Body of pancreas (tissue), 4 donors: ENCODE results near the gene FAM216B. TPM values are rescaled to one million over a fixed set of nuclear protein-coding genes. Genes with fewer than 3 reads are reported as not detected.
A peak's percentile ranks its signal among the peaks of the same experiment; 100 is the strongest.

ENCODE experiments used
- ATAC-seq: fragments of 150-250 bp; one replicate; pipeline ENCODE4 v1.9.1; 2016
- DNase-seq, 4 donors: peaks; one replicate each; pipeline ENCODE4 v3.0.0-alpha.2; 2019
- H3K27ac ChIP-seq, 4 donors: fragments of 200-600 bp; sonication (generic); 1 replicate in 3 of 4; 2 replicates in 1 of 4; pipeline versions ENCODE4 v1.5.1 to v1.6.1; 2016 to 2019; ENCODE audit warnings: mild to moderate bottlenecking in 1 of 4, mixed read lengths in 1 of 4, moderate library complexity in 1 of 4
- H3K27me3 ChIP-seq, 2 donors: fragments of 200-600 bp; sonication (generic); one replicate each; pipeline ENCODE4 v1.6.0; 2016; ENCODE audit warnings: mild to moderate bottlenecking in 1 of 2
- H3K36me3 ChIP-seq, 2 donors: fragments of 200-600 bp; sonication (generic); replicated peaks in 1 of 2; 2 replicates each; pipeline ENCODE4 v1.5.1; 2016; ENCODE audit warnings: low read depth in 2 of 2; ENCODE audit not compliant: insufficient read depth in 1 of 2
- H3K4me1 ChIP-seq: fragments of 200-600 bp; sonication (generic); one replicate; pipeline ENCODE4 v1.6.0; 2016
- H3K4me3 ChIP-seq, 2 donors: fragments of 200-600 bp; sonication (generic); 1 replicate in 1 of 2; 2 replicates in 1 of 2; pipeline ENCODE4 v1.5.1; 2016 to 2019
- H3K9me3 ChIP-seq, 3 donors: fragments of 200-600 bp; sonication (generic); 1 replicate in 2 of 3; 2 replicates in 1 of 3; pipeline ENCODE4 v1.5.1; 2016
- POLR2A ChIP-seq, 3 donors: fragments of 450-650 bp; IDR thresholded peaks; one replicate each; pipeline ENCODE4 v1.6.1; 2016; ENCODE audit warnings: antibody characterized with exemption in 3 of 3, mild to moderate bottlenecking in 2 of 3
- WGBS, 2 donors: methylation state at CpG; one replicate each; pipeline ENCODE4 v1.1.5; 2017; 5-methylcytosine and 5-hydroxymethylcytosine counted together
- intact Hi-C: fragments of 100-400 bp; cut with DNase I; formaldehyde crosslinking; loops from one replicate; pipeline ENCODE4 v1.15.1; 2023
- total RNA-seq, 2 donors: library from RNA; depleted of rRNA; stranded (reverse); fragments of >200 nt; gene quantifications; one replicate each; pipeline ENCODE4 v1.1.0, GENCODE V29; 2016
- TF ChIP-seq, protein P1 (sequence below), 7 experiments: fragments of 450-650 bp in 4 of 7; fragments of 200-600 bp in 3 of 7; sonication (generic) in 3 of 7; IDR thresholded peaks; one replicate each; pipeline ENCODE4 v1.5.1; 2016 to 2019; ENCODE audit warnings: antibody characterized with exemption in 7 of 7

Gene FAM216B
- total RNA-seq, 2 donors from 2014 or later: under 0.01 TPM; not detected in 1

DNA sequence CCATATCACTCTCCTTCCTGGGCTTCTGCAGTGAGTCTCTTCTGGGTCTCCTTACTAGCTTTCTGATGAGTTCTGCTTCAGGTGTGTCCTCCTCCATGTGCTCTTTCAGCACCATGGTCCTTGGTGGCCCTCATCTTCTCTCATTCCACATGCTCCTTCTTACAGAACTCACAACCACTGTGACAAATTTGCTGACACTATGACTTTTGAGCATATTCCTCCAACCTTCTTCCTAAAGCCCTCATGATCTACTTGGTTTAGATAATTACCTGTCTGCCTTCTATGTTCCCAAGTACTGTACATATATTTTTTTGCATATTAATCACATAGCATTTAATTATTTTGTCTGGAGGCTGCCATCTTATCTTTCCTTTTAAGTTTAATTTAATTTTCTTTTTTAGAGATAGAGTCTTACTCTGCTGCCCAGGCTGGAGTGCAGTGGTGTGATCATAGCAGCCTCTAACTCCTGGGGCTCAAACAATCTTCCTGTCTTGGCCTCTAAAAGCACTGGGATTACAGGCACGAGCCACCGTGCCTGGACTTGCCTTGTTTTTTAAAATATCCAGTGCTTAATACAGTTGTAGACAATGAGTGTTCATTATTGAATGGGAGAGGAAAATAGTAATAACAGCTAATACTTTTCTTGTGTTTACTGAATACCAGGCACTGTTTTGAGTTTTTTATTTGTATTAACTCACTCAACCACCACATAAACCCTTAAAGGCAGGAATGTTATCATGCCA is 23.5 kb upstream of the FAM216B start:
- no peaks in the 10 kb centered on the region for H3K36me3 ChIP-seq
- no peak for ATAC-seq
- TF ChIP-seq POLR2A (IDR thresholded peaks at IDR 0.05): no peak
- TF ChIP-seq, protein P1, sequence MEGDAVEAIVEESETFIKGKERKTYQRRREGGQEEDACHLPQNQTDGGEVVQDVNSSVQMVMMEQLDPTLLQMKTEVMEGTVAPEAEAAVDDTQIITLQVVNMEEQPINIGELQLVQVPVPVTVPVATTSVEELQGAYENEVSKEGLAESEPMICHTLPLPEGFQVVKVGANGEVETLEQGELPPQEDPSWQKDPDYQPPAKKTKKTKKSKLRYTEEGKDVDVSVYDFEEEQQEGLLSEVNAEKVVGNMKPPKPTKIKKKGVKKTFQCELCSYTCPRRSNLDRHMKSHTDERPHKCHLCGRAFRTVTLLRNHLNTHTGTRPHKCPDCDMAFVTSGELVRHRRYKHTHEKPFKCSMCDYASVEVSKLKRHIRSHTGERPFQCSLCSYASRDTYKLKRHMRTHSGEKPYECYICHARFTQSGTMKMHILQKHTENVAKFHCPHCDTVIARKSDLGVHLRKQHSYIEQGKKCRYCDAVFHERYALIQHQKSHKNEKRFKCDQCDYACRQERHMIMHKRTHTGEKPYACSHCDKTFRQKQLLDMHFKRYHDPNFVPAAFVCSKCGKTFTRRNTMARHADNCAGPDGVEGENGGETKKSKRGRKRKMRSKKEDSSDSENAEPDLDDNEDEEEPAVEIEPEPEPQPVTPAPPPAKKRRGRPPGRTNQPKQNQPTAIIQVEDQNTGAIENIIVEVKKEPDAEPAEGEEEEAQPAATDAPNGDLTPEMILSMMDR (IDR thresholded peaks at IDR 0.05): no peak
- no peak for DNase-seq
- no peaks in the 10 kb centered on the region for H3K27me3 ChIP-seq
- 91 to 93% methylated on average over 2 of the region's 2 CpGs for WGBS, 2 donors
- H3K27ac ChIP-seq: no peak overlapping the region
- H3K9me3 ChIP-seq: no peaks in the 10 kb centered on the region
- peaks cover 10% of the 10 kb centered on the region for H3K4me1 ChIP-seq
- intact Hi-C loops: no loop called here
- no peak overlapping the region for H3K4me3 ChIP-seq

DNA sequence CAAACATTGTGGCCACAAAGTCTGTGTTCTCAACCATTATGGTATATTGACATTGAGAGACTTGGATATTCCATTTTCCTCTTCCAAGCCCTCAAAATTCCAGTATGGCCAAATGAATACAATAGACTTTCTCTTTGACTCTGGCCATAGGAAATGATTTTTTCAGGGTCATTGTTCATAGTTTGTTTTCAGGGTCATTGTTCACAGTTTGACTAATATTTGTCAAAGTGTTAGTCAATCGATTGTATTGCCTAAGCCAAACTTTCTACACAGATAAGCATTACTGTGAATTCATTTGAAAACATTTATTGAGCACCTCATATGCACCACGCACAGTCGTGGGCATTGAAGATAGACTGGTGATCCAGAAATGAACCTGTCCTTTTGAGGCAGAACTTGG is 22.9 kb upstream of the FAM216B start:
- no peak for DNase-seq
- TF ChIP-seq POLR2A (IDR thresholded peaks at IDR 0.05): no peak
- TF ChIP-seq, protein P1 (IDR thresholded peaks at IDR 0.05): no peak
- ATAC-seq: no peak
- intact Hi-C loops: no loop called here
- 17 to 18% methylated on average over 3 of the region's 3 CpGs for WGBS, 2 donors
- peaks cover 10% of the 10 kb centered on the region for H3K4me1 ChIP-seq
- H3K4me3 ChIP-seq: no peak overlapping the region
- H3K27me3 ChIP-seq: no peaks in the 10 kb centered on the region
- no peaks in the 10 kb centered on the region for H3K36me3 ChIP-seq
- no peaks in the 10 kb centered on the region for H3K9me3 ChIP-seq
- no peak overlapping the region for H3K27ac ChIP-seq

DNA sequence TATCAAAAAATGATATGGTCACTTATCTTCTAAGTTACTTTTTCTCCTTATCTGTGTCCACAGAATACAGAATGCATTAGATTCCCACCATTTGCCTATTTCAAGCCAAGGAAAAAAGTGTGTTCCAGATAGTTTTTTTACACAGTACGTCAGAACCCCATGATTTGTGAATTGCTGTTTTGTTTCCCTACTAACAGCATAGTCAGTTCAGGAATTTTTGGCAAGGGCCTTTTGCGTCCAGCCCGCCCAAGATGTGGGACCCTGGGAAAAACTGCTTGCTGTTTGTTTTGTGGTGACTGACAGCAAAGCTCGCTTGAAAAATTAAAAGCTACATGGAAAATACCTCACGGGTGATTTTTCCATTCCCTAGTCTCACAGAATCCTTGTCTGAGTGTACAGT is 20.4 kb upstream of the FAM216B start:
- intact Hi-C loops: no loop called here
- Histone ChIP-seq H3K27me3 (no peaks in the 10 kb centered on the region), H3K27ac (peak overlapping the region in 3 of 4 donors; percentile 36 to 72 (median 62)), H3K4me1 (peaks cover 10% of the 10 kb centered on the region), H3K9me3 (no peaks in the 10 kb centered on the region), H3K4me3 (no peak overlapping the region), H3K36me3 (no peaks in the 10 kb centered on the region)
- 16 to 23% methylated on average over 5 of the region's 5 CpGs for WGBS, 2 donors
- TF ChIP-seq, protein P1 (IDR thresholded peaks at IDR 0.05): no peak
- no peak for TF ChIP-seq POLR2A (IDR thresholded peaks at IDR 0.05)
- DNase-seq (peak in 3 of 4 donors; percentile 32 to 51 (median 50)), ATAC-seq (peak; percentile 63)

DNA sequence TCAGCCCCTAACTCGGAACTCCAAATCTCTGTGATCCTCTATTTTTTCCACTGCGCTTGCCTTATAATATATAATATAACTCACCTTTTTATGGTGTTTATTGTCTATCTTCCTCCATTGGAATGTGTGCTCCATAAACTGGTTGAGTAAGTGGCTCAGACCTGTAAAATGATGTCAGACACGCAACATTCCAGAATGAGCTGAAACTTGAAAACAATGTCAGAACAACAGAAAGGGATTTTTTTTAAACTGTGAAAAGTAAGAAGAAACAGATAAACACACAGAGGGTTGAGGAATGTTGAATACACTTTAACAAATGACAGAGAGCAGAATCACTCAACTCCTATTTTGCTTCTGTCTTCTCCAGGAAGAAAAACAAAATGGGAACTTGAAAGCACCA is 19.1 kb upstream of the FAM216B start:
- H3K9me3 ChIP-seq: no peaks in the 10 kb centered on the region
- WGBS, 2 donors: 88 to 89% methylated on average over 3 of the region's 3 CpGs
- H3K36me3 ChIP-seq: no peaks in the 10 kb centered on the region
- intact Hi-C loops: no loop called here
- no peak overlapping the region for H3K4me3 ChIP-seq
- H3K4me1 ChIP-seq: peaks cover 10% of the 10 kb centered on the region
- no peak for TF ChIP-seq POLR2A (IDR thresholded peaks at IDR 0.05)
- H3K27me3 ChIP-seq: no peaks in the 10 kb centered on the region
- DNase-seq (no peak), ATAC-seq (peak; percentile 33)
- H3K27ac ChIP-seq: peak overlapping the region in 2 of 4 donors; percentile 62 to 72

DNA sequence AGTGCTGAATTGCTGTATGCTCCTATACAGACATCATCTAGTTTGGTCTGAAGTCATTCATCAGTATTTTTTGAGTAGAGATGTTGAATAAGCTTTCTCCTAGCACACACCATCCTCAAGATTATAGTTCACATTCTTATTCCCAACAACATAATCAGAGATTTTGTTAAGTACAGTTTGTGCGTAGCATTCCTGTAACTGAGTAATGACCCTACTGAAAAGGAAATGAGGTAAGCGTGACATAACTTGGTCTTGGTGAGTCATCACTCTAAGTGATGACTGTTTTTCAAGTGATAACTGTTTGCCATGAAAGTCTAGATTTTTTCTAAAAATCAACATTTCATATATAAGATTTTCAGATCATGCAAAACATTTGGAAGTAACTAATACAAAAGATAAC is 18.5 kb upstream of the FAM216B start:
- WGBS, 2 donors: 82 to 85% methylated on average over 2 of the region's 2 CpGs
- H3K9me3 ChIP-seq: no peaks in the 10 kb centered on the region
- ATAC-seq: no peak
- no peak for DNase-seq
- TF ChIP-seq, protein P1 (IDR thresholded peaks at IDR 0.05): no peak
- no peak for TF ChIP-seq POLR2A (IDR thresholded peaks at IDR 0.05)
- peaks cover 10% of the 10 kb centered on the region for H3K4me1 ChIP-seq
- no peaks in the 10 kb centered on the region for H3K27me3 ChIP-seq
- no peak overlapping the region for H3K4me3 ChIP-seq
- H3K36me3 ChIP-seq: no peaks in the 10 kb centered on the region
- intact Hi-C loops: no loop called here
- no peak overlapping the region for H3K27ac ChIP-seq
